SK-N-SH (cell line): Measurements from ENCODE around the gene MMP3.
A peak's percentile ranks its signal among the peaks of the same experiment; 100 is the strongest.

Experiments used
- MXI1 ChIP-seq: IDR thresholded peaks from 2 replicates; pipeline ENCODE4 v1.6.1; 2012; ENCODE audit warnings: mild to moderate bottlenecking, low read depth, low read length, improper control_type of control experiment
- NFIC ChIP-seq: IDR thresholded peaks from 2 replicates; pipeline ENCODE4 v1.4.0; 2012; ENCODE audit warnings: borderline replicate concordance
- TEAD4 ChIP-seq: IDR thresholded peaks from 2 replicates; pipeline ENCODE4 v1.4.0; 2012; ENCODE audit warnings: mild to moderate bottlenecking, borderline replicate concordance; ENCODE audit not compliant: insufficient read depth
- TF ChIP-seq, protein P1 (sequence below): fragments of 150-350 bp; IDR thresholded peaks from 2 replicates; pipeline ENCODE4 v1.6.1; 2017; ENCODE audit warnings: antibody characterized with exemption, low read length, low read depth, borderline replicate concordance
- TF ChIP-seq, protein P2 (sequence below): fragments of 200-600 bp; sonication (generic); IDR thresholded peaks from 2 replicates; pipeline ENCODE4 v1.6.1; 2017; ENCODE audit warnings: antibody characterized with exemption, mild to moderate bottlenecking, moderate library complexity
- TF ChIP-seq, protein P3 (sequence below): IDR thresholded peaks from 2 replicates; pipeline ENCODE4 v1.6.1; 2012; ENCODE audit warnings: mild to moderate bottlenecking, low read depth, low read length, moderate library complexity
- TF ChIP-seq, protein P4 (sequence below): IDR thresholded peaks from 2 replicates; pipeline ENCODE4 v1.4.0; 2012; ENCODE audit warnings: low read depth, borderline replicate concordance
- TF ChIP-seq, protein P5 (sequence below): fragments of 150-350 bp; IDR thresholded peaks from 2 replicates; pipeline ENCODE4 v1.6.1; 2016; ENCODE audit warnings: mild to moderate bottlenecking, low read depth, low read length

DNA sequence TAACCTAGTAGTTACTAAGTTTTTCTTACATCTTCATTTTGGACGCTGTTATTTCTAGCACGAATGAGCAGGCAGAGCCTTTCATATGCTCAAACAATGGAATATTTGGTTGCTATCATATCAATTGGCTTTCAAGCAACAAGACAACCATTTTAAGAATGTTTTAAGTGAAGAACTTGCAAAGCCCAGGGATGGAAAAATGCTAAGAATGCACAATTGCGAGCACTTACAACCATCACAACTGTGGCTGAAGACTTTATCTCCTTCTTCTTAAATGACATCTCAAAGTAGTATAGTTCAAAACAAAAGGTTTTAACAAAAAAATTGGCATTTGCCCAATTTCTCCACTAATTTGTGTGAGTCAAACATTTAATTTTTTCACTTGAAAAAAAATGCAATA is 37.1 kb downstream of the MMP3 start:
- TF ChIP-seq, protein P1, sequence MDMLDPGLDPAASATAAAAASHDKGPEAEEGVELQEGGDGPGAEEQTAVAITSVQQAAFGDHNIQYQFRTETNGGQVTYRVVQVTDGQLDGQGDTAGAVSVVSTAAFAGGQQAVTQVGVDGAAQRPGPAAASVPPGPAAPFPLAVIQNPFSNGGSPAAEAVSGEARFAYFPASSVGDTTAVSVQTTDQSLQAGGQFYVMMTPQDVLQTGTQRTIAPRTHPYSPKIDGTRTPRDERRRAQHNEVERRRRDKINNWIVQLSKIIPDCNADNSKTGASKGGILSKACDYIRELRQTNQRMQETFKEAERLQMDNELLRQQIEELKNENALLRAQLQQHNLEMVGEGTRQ = no peak
- TF ChIP-seq, protein P2, sequence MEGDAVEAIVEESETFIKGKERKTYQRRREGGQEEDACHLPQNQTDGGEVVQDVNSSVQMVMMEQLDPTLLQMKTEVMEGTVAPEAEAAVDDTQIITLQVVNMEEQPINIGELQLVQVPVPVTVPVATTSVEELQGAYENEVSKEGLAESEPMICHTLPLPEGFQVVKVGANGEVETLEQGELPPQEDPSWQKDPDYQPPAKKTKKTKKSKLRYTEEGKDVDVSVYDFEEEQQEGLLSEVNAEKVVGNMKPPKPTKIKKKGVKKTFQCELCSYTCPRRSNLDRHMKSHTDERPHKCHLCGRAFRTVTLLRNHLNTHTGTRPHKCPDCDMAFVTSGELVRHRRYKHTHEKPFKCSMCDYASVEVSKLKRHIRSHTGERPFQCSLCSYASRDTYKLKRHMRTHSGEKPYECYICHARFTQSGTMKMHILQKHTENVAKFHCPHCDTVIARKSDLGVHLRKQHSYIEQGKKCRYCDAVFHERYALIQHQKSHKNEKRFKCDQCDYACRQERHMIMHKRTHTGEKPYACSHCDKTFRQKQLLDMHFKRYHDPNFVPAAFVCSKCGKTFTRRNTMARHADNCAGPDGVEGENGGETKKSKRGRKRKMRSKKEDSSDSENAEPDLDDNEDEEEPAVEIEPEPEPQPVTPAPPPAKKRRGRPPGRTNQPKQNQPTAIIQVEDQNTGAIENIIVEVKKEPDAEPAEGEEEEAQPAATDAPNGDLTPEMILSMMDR = no peak
- TF ChIP-seq, protein P3, sequence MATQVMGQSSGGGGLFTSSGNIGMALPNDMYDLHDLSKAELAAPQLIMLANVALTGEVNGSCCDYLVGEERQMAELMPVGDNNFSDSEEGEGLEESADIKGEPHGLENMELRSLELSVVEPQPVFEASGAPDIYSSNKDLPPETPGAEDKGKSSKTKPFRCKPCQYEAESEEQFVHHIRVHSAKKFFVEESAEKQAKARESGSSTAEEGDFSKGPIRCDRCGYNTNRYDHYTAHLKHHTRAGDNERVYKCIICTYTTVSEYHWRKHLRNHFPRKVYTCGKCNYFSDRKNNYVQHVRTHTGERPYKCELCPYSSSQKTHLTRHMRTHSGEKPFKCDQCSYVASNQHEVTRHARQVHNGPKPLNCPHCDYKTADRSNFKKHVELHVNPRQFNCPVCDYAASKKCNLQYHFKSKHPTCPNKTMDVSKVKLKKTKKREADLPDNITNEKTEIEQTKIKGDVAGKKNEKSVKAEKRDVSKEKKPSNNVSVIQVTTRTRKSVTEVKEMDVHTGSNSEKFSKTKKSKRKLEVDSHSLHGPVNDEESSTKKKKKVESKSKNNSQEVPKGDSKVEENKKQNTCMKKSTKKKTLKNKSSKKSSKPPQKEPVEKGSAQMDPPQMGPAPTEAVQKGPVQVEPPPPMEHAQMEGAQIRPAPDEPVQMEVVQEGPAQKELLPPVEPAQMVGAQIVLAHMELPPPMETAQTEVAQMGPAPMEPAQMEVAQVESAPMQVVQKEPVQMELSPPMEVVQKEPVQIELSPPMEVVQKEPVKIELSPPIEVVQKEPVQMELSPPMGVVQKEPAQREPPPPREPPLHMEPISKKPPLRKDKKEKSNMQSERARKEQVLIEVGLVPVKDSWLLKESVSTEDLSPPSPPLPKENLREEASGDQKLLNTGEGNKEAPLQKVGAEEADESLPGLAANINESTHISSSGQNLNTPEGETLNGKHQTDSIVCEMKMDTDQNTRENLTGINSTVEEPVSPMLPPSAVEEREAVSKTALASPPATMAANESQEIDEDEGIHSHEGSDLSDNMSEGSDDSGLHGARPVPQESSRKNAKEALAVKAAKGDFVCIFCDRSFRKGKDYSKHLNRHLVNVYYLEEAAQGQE = no peak
- TF ChIP-seq NFIC (peak; percentile 38; the same call in 1 of the 2 replicates), TEAD4 (peak; percentile 59; the same call in 1 of the 2 replicates), MXI1 (no peak)
- TF ChIP-seq, protein P4, sequence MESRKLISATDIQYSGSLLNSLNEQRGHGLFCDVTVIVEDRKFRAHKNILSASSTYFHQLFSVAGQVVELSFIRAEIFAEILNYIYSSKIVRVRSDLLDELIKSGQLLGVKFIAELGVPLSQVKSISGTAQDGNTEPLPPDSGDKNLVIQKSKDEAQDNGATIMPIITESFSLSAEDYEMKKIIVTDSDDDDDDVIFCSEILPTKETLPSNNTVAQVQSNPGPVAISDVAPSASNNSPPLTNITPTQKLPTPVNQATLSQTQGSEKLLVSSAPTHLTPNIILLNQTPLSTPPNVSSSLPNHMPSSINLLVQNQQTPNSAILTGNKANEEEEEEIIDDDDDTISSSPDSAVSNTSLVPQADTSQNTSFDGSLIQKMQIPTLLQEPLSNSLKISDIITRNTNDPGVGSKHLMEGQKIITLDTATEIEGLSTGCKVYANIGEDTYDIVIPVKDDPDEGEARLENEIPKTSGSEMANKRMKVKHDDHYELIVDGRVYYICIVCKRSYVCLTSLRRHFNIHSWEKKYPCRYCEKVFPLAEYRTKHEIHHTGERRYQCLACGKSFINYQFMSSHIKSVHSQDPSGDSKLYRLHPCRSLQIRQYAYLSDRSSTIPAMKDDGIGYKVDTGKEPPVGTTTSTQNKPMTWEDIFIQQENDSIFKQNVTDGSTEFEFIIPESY = no peak
- TF ChIP-seq, protein P5, sequence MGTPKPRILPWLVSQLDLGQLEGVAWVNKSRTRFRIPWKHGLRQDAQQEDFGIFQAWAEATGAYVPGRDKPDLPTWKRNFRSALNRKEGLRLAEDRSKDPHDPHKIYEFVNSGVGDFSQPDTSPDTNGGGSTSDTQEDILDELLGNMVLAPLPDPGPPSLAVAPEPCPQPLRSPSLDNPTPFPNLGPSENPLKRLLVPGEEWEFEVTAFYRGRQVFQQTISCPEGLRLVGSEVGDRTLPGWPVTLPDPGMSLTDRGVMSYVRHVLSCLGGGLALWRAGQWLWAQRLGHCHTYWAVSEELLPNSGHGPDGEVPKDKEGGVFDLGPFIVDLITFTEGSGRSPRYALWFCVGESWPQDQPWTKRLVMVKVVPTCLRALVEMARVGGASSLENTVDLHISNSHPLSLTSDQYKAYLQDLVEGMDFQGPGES = no peak
